Ecto neural progenitor cell (in vitro differentiated cells): ENCODE measurements around the gene MUC5AC.
A peak's percentile ranks its signal among the peaks of the same experiment; 100 is the strongest.
"Not testable (repeated sequence)": the region's sequence is repeated elsewhere in the genome, so short reads cannot be mapped to it uniquely, and the experiment has no call there.

ENCODE experiments used
- DNase-seq: peaks from one replicate; pipeline ENCODE4 v3.0.0-alpha.2; 2018; ENCODE audit warnings: low spot score

The MUC5AC gene

GRCh38 chr11:1148752-1149180, 9.0 kb upstream of the MUC5AC start:
- no peak for DNase-seq

GRCh38 chr11:1149545-1149944, 8.2 kb upstream of the MUC5AC start:
- DNase-seq: no peak

- DNase-seq: no peak
Observed at GRCh38 chr11:1150116-1150515, 7.6 kb upstream of the MUC5AC start.

GRCh38 chr11:1150769-1151365, 6.9 kb upstream of the MUC5AC start:
- peak; percentile 41 for DNase-seq

DNA sequence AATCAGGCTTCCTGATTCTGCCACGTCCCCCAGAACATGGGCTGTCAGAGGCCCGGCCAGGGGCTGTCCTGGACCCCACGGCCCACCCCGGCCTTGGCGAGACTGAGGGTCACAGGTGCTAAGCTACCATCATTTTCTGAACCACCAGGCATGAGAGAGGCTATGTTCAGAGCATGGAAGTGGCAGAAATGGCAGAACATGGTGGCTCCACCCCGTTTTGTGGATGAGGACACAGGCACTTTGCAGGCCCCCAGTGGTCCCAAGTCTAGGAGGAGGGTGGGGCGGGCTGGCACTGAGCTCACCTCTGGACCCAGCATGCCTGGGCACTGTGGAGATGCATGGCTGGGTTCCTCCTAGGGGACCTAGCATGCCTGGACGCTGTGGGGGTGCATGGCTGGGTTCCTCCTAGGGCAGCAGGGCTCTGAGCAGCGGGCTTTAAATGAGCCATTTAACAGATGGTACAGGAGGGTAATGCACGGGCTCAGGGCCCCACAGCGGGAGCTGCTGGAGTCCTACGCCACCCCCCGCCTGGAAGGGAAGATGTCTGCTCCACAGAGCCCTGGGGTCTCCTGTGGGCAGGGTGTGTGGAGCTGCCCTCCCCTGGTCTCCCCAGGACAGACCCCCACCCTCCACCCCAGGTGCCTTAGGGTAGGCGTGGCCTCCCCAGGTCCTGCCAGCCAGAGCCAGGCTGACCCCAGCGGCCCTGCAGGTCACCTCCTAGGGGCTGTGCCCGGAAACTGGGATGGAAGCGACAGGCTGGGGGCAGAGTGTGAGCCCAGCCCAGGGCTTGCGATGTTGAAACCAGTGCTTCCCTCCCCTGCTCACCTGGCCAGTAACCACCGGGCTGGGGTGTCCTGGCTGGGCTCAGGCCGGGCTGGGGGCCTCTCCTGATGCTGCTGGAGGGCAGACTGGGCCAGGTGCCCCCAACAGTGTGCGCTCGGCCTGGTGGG, 6.1 kb upstream of the MUC5AC start:
- peak; percentile 40 for DNase-seq

DNA sequence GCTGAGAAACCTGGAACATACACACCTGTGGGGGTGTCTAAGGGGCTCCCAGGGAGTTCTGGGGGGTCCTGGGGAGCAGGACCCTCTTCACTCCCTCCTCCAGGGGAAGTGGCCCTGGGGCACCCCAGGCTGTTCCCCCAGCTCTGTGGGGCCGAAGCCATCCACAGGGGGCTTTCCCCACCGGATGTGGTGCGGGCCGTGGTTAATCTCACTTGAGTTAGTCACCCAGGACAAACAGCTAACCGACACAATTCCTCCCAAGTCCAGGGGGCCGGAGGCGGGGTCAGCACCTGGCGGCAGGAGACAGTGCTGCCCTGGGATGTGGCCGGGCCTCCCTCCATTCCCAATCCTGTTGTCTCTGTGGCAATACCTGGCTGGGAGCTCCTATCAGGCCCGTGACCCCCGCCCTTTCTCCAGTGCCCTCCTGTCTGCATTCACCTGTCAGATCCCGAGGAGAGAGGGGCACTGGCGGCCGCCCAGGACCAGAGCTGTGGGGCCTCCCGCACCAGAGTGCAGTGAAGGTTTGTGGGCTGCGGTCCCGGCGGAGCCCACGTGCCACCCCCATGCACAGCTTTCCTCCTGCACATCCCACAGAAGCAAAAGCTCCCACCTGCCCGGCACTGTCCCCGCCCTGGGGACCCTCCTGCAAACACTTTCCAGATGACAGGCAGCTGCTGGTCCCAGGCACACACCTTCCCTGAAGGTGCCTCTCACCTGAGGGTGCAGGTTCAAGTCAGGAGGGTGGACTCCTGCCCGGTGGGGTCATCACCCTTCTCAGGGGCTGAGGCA, 5.2 kb upstream of the MUC5AC start:
- DNase-seq: peak; percentile 39

DNA sequence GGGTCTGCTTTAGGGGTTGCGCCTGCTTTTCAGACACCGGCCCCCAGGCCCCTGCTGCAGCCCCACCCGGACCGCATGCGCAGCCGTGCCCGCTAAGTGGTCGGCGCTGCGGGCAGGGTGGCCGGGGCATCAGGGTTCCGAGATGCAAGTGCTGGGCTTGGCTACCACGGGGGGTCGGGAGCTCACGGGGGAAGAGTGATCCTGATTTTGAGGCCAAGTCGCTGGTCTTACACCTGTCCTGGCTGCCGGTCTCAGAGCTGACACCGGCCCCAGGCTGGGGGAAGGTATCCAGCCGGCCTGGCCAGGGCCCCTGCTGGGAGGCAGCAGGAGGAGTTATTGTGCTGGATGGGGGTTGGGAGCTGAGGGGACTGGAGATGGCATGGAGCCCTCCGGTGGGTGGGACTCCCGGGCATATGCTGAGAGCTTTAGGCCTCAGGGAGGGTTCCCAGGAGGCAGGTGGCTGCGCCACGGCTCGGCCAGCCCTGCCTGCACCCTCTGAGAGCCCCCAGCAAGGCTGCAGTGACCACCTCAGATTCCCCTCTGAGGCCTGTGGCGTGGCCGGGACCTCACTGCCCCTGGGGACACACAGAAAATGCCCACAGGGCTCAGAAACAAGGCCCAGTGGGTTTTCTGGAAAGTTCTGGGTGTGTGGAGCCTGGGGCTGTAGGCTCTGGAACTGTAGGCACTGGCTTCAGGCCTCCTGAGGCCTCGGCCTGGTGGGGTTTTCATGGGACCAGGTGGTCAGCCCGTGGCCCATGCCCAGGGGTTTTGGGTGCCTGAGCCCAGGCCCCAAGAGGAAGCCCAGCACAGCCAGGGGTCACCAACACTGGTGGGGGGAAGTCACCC, 4.4 kb upstream of the MUC5AC start:
- peak; percentile 46 for DNase-seq

DNA sequence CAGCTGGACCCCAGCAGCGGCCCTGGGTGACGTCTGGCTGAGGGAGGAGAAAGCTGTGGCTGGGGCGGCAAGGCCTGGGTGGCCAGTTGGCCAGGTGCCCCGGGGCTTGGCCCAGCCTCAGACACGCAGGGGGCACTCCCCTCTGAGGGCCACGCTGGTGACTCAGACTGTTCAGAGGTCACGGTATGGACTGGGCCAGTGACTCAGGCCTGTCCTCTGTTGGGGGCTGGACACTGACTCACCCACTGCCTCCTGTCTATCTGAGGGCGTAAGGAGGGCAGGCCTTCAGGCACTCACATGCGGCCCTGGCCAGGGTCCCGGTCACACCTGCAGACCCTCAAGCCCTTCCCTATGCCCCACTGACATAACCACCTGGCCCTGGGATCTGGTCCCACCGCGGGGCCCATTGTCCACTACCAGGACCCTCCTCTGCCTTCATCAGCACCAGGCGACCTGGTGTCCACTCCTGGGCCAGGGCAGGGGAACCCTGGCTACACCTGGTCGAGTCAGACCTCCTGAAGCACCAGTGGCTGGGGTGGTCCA, 3.7 kb upstream of the MUC5AC start:
- peak; percentile 45 for DNase-seq

DNA sequence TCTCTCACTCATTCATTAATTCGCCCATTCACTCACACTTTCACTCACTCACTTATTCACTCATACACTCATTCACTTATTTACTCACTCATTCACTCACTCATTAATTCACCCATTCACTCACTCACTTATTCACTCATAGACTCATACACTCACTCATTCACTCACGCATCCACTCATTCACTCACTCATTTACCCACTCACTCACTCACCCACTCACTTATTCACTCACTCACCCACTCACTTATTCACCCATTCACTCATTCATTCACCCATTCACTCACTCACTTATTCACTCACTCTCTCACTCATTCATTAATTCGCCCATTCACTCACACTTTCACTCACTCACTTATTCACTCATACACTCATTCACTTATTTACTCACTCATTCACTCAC, 3.1 kb upstream of the MUC5AC start:
- not testable (repeated sequence) for DNase-seq

DNA sequence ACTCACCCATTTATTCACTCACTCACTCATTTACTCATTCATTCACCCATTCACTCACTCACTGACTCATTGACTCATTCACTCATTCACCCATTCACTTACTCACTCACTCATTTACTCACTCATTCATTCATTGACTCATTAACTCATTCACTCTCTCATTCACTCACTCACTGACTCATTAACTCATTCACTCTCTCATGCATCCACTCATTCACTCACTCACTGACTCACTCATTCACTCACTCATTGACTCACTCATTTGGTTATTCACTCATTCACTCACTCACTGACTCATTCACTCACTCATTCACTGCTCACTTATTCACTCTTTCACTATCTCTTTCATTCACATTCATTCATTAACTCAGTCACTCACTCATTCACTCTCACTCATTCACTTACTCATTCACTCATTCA, 2.5 kb upstream of the MUC5AC start:
- no peak for DNase-seq

GRCh38 chr11:1156506-1157340, 1.0 kb upstream of the MUC5AC start:
- no peak for DNase-seq

DNA sequence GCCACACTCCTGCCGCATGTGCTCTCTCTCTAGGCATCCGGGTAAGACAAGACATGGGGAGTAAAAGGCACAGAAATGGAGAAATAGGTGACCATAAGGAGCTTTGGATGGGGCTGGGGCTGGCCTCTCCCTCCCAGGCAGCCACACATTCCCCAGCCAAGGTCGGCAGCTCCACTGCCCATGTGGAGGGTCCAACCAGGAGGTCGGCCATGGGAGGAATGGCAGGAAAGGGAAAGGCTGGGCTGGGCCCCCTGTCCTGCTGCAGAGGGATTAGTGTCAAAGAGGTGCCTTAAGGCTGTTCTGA, 460 bp upstream of the MUC5AC start:
- DNase-seq: no peak

DNA sequence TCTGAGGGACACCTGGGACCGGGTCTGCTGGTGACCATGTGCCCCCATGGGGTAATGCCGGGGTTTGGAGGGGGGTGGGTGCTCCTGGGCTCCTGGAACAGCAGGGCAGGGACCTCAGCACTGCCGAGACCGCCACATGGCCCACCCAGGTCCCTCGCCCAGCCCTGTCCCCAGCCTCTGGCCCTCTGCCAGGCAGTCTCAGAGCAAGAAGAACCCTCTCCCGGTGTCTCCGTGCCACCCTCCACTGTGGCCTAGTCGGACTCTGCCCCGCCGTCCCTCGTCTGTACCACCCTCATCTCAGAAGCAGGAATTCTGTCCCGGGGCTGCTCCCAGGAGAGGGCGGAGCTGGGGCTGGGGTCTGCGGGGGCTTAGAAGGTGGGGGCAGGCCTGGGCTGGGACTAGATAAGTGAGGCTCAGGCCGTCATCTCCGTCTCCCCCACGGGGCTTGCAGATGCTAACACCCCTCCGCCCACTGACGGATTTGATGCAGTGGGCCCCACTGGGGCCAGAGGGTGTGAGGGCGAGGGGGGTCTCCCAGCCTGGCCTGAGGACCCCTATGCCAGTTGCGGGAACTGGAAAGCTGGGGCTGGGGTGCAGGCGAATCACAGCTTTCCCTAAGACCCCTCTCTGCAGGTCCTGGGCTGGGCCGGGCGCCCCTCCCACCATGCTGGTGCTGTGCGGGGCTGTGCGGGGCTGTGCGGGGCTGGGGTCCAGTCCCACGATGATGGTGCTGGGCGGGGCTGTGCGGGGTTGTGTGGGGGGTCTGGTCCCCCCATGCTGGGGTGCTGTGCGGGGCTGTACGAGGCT, 1.1 kb downstream of the MUC5AC start:
- DNase-seq: peak; percentile 44

GRCh38 chr11:1159488-1160220, 1.9 kb downstream of the MUC5AC start:
- DNase-seq: not testable (repeated sequence)

GRCh38 chr11:1160231-1161101, 2.7 kb downstream of the MUC5AC start:
- DNase-seq: no peak

- DNase-seq: no peak
Observed at GRCh38 chr11:1161410-1162137, 3.8 kb downstream of the MUC5AC start.

- DNase-seq: no peak
Observed at GRCh38 chr11:1162138-1162475, 4.4 kb downstream of the MUC5AC start.
